ENCODE data around the gene FAM216B. TPM values are rescaled to one million over a fixed set of nuclear protein-coding genes. Genes with fewer than 3 reads are reported as not detected.

FAM216B gene
- total RNA-seq, 1 donor from 2014 or later, result not detected

DNA sequence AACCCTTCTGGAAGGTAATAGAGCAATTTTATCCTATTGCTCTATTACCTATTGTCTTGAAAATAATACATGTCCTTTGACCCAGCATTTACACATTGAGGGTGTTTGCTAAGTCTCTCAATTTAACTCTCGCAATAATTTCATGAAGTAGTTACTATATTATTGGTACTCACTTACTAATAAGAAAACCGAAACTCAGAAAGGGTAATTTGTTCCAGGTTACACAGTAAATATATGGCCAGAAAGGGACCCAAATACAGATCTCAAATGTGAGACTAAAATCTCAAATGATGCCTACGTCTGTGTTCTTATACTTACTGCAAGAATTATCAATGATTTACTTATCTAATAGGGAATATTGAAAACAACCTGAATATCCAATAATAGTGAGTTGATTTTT, 29.7 kb upstream of the FAM216B start:
- Mint-ChIP-seq H3K9me3 (ENCODE audit: unreplicated experiment) (no peaks in the 10 kb centered on the region), H3K4me1 (ENCODE audit: low read depth, unreplicated experiment) (peaks cover 15% of the 10 kb centered on the region), H3K27ac (ENCODE audit: unreplicated experiment) (no peak overlapping the region), H3K27me3 (ENCODE audit: unreplicated experiment) (no peaks in the 10 kb centered on the region), H3K36me3 (ENCODE audit: unreplicated experiment) (no peaks in the 10 kb centered on the region), H3K4me3 (ENCODE audit: unreplicated experiment) (no peak overlapping the region)
- DNase-seq, result no peak
- TF ChIP-seq, protein P1, sequence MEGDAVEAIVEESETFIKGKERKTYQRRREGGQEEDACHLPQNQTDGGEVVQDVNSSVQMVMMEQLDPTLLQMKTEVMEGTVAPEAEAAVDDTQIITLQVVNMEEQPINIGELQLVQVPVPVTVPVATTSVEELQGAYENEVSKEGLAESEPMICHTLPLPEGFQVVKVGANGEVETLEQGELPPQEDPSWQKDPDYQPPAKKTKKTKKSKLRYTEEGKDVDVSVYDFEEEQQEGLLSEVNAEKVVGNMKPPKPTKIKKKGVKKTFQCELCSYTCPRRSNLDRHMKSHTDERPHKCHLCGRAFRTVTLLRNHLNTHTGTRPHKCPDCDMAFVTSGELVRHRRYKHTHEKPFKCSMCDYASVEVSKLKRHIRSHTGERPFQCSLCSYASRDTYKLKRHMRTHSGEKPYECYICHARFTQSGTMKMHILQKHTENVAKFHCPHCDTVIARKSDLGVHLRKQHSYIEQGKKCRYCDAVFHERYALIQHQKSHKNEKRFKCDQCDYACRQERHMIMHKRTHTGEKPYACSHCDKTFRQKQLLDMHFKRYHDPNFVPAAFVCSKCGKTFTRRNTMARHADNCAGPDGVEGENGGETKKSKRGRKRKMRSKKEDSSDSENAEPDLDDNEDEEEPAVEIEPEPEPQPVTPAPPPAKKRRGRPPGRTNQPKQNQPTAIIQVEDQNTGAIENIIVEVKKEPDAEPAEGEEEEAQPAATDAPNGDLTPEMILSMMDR (IDR thresholded peaks at IDR 0.05; ENCODE audit: partially characterized antibody, unreplicated experiment), result no peak

GRCh38 chr13:42752731-42753130, 28.7 kb upstream of the FAM216B start:
- Mint-ChIP-seq H3K27me3 (ENCODE audit: unreplicated experiment) (no peaks in the 10 kb centered on the region), H3K4me3 (ENCODE audit: unreplicated experiment) (no peak overlapping the region), H3K27ac (ENCODE audit: unreplicated experiment) (peak overlapping the region; percentile 53), H3K36me3 (ENCODE audit: unreplicated experiment) (no peaks in the 10 kb centered on the region), H3K4me1 (ENCODE audit: low read depth, unreplicated experiment) (peaks cover 15% of the 10 kb centered on the region), H3K9me3 (ENCODE audit: unreplicated experiment) (no peaks in the 10 kb centered on the region)
- TF ChIP-seq, protein P1 (IDR thresholded peaks at IDR 0.05; ENCODE audit: partially characterized antibody, unreplicated experiment), result no peak
- DNase-seq, result no peak

DNA sequence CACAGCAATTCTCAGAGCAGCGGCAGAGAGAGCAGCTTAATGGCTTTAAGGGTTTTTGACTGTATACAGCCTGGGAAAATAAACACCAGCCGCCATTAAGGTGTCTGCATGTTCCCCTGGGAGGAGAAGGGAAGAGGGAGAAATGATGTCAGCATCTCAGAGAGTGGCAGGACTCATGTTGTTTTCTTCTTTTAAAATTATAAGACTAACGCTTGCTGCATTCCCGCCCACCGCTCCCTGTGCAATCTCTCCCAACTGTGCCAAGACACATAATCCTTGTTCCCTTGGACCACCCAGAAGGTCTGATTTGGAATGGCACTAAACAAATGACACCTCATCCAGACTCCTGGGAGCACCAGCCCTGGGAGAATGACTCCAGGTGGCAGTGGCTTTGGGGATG, 27.7 kb upstream of the FAM216B start:
- TF ChIP-seq, protein P1 (IDR thresholded peaks at IDR 0.05; ENCODE audit: partially characterized antibody, unreplicated experiment), result no peak
- Mint-ChIP-seq H3K4me3 (ENCODE audit: unreplicated experiment) (peak overlapping the region; percentile 44), H3K36me3 (ENCODE audit: unreplicated experiment) (no peaks in the 10 kb centered on the region), H3K27ac (ENCODE audit: unreplicated experiment) (peak overlapping the region; percentile 60), H3K4me1 (ENCODE audit: low read depth, unreplicated experiment) (peaks cover 15% of the 10 kb centered on the region), H3K9me3 (ENCODE audit: unreplicated experiment) (no peaks in the 10 kb centered on the region), H3K27me3 (ENCODE audit: unreplicated experiment) (no peaks in the 10 kb centered on the region)
- DNase-seq, result no peak

DNA sequence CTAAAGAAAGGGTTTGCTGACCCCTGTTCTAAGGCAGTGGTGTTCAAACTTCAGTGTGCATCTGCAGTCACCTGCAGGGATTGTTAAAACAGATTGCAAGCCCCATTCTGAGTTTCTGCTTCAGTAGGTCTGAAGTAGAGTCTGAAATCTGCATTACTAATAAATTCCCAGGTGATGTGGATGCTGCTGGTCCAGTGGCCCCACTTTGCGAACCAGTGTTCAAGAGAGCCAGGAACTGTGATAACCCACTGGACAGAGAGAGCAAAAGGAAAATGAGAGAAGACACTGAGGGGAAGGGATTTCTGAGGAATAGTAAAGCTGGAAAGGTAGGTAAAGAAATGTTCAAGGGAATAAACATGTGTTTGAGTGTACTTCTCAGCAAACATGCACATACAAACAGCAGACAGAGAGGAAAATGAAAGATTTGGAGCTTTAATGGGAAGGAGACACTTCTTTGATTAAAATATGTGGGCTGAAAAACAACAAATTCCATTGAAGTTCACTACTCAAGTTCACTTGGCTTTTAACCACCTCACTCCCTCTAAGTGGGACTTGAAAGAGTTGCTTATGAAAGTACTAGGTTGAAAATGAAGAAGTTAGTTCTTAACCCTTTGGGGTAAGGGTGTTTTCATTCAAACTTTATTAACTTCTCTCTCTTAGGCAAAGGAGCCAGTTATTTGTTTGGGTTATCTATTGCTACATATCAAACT, 26.4 kb upstream of the FAM216B start:
- TF ChIP-seq, protein P1 (IDR thresholded peaks at IDR 0.05; ENCODE audit: partially characterized antibody, unreplicated experiment), result no peak
- Mint-ChIP-seq H3K9me3 (ENCODE audit: unreplicated experiment) (no peaks in the 10 kb centered on the region), H3K4me3 (ENCODE audit: unreplicated experiment) (no peak overlapping the region), H3K36me3 (ENCODE audit: unreplicated experiment) (no peaks in the 10 kb centered on the region), H3K4me1 (ENCODE audit: low read depth, unreplicated experiment) (peaks cover 15% of the 10 kb centered on the region), H3K27me3 (ENCODE audit: unreplicated experiment) (no peaks in the 10 kb centered on the region), H3K27ac (ENCODE audit: unreplicated experiment) (peak overlapping the region; percentile 3)
- no peak for DNase-seq

DNA sequence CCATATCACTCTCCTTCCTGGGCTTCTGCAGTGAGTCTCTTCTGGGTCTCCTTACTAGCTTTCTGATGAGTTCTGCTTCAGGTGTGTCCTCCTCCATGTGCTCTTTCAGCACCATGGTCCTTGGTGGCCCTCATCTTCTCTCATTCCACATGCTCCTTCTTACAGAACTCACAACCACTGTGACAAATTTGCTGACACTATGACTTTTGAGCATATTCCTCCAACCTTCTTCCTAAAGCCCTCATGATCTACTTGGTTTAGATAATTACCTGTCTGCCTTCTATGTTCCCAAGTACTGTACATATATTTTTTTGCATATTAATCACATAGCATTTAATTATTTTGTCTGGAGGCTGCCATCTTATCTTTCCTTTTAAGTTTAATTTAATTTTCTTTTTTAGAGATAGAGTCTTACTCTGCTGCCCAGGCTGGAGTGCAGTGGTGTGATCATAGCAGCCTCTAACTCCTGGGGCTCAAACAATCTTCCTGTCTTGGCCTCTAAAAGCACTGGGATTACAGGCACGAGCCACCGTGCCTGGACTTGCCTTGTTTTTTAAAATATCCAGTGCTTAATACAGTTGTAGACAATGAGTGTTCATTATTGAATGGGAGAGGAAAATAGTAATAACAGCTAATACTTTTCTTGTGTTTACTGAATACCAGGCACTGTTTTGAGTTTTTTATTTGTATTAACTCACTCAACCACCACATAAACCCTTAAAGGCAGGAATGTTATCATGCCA, 23.5 kb upstream of the FAM216B start:
- H3K9me3 Mint-ChIP-seq (ENCODE audit: unreplicated experiment), result no peaks in the 10 kb centered on the region
- H3K4me1 Mint-ChIP-seq (ENCODE audit: low read depth, unreplicated experiment), result peaks cover 15% of the 10 kb centered on the region
- H3K27me3 Mint-ChIP-seq (ENCODE audit: unreplicated experiment), result no peaks in the 10 kb centered on the region
- TF ChIP-seq, protein P1 (IDR thresholded peaks at IDR 0.05; ENCODE audit: partially characterized antibody, unreplicated experiment), result no peak
- H3K27ac Mint-ChIP-seq (ENCODE audit: unreplicated experiment), result no peak overlapping the region
- H3K36me3 Mint-ChIP-seq (ENCODE audit: unreplicated experiment), result no peaks in the 10 kb centered on the region
- no peak for DNase-seq
- H3K4me3 Mint-ChIP-seq (ENCODE audit: unreplicated experiment), result no peak overlapping the region
